Stimulated activated CD4-positive, alpha-beta T cell treated with anti-CD3 and anti-CD28 coated beads, Interleukin-1b, Interleukin-23, amount 100 ng/mL, for 4 hours (primary cell): ENCODE results near the gene CLEC18A.
"Not testable (repeated sequence)": the region's sequence is repeated elsewhere in the genome, so short reads cannot be mapped to it uniquely, and the experiment has no call there.

ENCODE experiments used
- DNase-seq, 2 donors: peaks; one replicate each; pipeline ENCODE4 v3.0.0-alpha.2; 2020; ENCODE audit warnings: low read depth in 2 of 2

The CLEC18A gene

DNA sequence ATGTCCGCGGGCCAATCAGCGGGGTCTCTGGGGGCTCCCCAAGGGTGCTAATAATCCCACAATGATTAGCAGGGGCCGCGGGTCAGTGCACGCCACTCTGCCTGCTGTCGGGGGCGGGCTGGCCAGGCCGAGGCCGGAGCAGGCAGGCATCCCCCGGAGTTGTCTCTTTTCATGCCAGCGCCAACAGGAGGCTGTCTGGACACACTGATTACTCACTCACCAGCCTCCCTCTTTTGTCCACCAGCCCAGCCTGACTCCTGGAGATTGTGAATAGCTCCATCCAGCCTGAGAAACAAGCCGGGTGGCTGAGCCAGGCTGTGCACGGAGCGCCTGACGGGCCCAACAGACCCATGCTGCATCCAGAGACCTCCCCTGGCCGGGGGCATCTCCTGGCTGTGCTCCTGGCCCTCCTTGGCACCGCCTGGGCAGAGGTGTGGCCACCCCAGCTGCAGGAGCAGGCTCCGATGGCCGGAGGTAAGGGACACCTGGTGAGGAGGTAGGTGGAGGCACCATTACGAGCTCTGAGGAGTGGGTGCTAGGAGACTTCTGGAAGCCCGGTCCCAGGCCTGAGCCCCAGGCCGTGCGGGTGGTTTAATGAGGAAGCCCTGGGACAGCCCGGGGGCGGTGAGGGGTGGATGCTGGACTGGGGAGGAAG is at the start of gene CLEC18A:
Gene CLEC18A, plus strand, starts transcription at position 318 of the 655 bp plus-strand sequence. Its CDS starts 33 bp downstream, at position 351.
- DNase-seq = not testable (repeated sequence)

DNA sequence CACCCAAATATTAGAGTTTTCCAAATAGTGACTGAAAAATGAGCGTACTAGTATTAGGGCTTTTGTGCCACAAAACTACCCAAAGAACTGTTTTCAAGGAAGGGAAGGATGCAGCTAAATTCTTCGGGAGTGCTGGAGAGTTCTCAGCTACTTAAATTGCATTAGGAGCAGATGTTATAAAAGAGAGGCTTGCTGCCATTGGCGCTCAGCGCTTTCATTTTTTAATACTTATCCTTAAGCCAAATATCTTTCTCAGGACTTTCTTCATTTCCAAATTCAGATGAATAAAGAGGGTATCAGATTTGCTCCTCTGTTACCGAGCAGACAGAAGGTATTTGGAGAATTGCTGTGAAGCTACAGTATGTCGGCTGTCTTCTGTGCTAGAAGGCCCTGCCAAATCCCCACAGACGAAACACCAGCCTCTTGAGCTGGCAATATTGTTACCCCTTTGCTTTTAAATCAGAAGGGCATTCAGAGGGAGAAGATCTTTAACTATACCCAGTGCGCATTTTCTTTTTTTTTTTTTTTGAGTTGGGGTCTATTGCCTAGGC is 47.2 kb upstream of the CLEC18A start:
- no peak for DNase-seq

DNA sequence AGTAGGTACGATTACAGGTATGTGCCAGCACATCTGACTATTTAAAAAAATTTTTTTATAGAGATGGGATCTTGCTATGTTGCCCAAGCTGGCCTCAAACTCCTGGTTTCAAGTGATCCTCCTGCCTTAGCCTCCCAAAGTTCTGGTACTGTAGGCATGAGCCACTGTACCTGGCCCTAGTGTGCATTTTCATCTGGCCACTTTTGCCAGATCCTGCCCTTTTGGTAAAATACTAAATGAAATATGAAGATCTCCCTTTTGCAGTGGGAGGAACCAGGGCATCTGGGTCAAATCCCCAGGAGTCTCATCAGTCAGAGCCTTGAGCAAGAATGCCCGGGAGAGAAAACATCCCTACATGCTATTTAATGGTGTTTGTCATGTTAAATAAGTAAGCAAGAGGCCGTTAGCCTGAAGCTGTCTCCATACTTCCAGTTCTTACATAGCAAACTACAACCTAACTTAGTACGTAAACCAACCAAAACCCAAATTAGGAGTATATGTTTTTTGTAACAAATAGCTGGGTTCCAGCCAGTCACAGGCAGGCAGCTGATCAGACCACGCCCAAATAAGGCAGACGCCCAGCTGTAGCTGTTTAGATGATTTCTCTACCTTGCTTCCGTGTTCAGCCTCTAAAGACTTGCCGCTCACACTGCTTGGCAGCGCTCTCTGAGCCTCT is 46.5 kb upstream of the CLEC18A start:
- no peak for DNase-seq

DNA sequence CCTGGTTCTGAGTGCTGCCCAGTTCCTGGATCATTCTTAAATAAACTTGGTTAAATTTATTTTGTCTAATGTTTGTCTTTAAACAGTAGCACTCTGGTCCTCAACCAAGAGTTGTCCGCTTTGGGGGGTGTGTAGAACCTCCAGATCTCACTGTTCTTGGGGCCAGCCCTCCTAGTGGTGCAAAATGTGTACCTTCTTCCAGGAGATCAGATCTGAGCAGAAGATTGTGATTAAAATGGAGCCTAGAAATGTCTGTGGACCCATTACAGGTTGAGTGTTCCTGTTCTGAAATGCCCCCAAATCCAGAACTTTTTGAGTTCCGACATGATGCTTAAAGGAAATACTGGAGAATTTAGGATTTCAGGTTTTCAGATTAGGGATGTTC is 46.0 kb upstream of the CLEC18A start:
- DNase-seq = no peak

DNA sequence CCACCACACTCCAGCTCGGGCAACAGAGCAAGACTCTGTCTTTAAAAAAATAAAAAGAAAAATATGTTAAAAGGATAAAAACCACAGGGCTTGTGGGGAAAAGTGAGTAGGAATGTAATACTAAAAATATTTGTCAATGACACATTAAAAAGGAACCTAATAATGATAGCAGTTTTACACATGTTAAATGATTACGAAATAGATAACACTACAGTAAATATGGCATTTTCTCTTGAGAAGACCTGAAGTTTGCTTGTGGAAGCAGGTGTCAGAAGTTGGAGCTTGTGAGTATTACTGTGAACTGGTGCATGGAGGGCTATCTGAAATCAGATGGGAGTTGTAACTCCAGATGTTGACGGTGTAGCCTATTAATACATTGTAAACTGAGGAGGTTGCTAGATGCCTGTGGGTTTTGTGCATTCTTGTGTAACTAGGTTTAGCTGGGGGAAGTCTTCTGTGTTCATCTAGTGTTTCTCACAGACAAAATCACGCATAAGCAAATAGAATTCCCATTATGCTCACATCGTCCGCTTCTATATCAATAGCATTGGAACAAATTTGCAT is 44.2 kb upstream of the CLEC18A start:
- DNase-seq = no peak

DNA sequence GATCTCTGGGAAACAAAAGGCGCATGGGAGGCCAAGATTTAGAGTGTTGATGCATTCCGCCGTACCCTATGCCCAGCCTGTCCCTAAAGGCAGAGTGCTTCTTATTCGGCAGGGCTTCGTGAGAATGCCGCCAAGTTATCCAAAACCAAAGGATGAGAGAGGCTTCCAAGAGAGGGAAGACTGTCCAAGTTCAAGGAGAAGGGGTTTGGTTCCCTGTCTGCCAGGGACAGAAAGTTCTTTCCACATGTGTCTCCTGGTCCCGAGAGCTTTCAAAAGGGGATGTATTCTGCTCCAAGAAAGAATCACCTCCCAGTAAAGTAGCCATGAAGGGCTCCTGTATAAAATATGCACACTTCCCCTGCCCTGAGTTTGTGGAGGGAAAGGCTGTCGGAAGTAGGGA is 42.1 kb upstream of the CLEC18A start:
- DNase-seq = no peak

DNA sequence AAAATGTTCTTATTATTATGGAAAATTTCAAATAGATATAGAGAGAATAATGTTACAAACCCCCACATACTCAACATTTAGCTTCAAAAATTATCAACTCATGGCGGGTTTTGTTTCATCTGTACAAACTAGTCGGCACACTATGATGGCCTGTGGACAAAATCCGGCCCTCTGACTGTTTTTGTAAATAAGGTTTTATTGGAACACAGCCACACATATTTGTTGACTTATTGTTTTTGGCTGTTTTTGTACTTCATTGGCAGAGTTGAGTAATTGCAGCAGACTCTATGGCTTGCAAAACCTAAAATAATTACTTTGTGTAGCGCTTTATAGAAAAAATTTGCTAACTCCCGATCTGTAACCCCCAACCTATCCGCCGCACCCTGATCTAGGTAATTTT is 41.4 kb upstream of the CLEC18A start:
- no peak for DNase-seq

DNA sequence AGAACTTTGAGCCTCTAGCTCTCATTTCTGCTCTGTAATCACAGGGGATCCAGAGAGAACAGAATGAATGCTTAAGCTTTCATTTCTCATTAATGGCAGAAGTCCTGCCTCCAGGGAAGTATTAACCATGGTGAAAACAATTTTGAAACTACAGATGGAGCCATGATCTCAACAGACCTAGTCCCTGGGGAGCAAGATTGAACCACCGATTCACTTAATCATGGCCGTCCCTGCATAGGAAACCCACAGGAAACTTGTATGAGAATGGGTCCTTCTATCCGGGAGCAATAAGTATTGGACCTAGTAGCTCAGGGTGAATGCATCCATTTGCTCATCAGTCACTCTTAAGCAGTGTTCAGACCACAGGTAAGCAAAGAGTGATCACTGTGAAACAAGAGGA is 40.2 kb upstream of the CLEC18A start:
- no peak for DNase-seq

DNA sequence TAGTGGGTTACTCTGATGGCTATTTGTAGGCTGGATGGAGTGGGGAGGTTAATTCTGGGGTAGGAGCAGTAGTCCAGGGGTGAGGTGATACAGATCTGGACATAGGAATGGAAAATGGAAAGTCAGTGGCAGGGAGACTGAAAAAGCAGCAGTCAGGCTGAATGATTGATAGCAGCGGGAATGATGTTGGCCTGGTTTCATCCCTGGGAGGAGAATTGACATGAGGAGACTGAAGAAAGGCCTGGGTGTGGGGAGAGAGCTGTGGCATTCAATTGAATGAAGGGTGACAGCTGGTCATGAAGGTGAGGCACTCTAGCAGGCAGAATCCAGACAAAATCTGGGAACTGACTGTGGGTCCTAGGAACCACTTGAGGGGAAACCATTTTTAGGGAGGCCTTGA is 34.7 kb upstream of the CLEC18A start:
- DNase-seq = no peak

DNA sequence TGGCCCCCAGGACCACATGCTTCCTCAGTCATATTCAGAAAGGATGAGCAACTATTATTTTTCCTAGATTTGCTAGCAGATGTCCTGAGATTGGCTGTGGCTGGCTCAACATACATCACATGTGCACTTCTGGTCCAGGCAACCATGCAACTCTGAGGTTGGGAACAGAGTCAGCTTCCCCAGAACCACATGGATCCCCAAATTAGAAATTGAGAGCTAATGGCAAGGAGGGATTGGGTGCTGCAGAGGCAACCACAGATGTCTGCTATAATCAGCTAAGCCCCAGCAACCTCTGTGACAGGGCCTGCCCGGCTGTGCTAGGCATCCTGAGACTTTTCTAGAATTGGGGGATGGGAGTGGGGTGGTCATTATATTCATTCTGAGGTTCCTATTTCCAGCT is 33.8 kb upstream of the CLEC18A start:
- DNase-seq = no peak

DNA sequence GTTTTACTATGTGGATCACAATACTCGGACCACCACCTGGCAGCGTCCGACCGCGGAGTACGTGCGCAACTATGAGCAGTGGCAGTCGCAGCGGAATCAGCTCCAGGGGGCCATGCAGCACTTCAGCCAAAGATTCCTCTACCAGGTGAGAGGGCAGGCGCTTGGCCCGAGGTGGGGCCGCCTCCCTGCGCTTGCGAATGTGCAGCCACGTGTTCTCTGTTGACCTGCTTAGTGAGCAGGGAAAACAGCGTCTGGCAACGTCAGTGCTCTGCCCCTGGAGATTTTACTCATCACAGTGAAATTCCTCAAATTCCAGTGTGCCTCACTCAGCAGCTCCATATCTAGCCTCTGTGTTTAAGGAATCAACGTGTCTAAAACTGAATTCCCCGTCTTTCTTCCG is 33.4 kb upstream of the CLEC18A start:
- DNase-seq = no peak

DNA sequence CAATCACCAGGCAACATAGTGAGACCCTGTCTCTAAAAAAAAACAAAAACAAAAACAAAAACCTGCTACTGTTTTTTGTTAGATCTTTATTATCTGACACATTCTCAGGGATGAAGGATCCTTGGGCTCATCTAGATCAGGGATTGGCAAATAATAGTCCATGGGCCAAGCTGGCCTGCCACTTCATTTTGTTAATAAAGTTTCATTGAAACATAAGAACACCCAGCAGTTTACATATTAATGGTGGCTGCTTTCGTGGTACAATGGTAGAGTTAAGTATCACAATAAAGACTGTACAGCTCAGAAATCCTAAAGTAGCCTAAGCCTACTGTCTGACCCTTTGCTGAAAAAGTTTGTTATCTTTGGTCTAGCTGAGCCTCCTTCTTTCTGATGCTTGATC is 32.9 kb upstream of the CLEC18A start:
- DNase-seq = no peak

DNA sequence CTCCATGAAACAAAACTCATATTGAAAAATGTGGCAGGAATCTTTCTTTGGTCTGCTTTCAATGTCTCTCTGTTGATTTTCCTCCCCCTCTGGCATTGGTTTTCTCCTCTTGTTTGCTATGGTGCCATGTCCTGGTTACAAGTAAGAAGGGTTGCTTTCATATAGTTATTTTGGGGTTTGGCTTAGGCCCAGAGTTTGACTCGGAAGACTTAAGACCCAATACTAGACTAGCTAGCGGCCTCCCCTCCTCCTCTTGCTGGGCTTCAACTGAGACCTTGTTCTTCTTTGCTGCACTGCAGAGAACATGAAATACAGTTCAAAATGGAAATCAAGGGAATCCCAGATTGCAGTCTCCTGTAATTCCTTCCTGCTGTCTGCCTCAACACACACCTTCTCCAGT is 30.0 kb upstream of the CLEC18A start:
- DNase-seq = no peak

DNA sequence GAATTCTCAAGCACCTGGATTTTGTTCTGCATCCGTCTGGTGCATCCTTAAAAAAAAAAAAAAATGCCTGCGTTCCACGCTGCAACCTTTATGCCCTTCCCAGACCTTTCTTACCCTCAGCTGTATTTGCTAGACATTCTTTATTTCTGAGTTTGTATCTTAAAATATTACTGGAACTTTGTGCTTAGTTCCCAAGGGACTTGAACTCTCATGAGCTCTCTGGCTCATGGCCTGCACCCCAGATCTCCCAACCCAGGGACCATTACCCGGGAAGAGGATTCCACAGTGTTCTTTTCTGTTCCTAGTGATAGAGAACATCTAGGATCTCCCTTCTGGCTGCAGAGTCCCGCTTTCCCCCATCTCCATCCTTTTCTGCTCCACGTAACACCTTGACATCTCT is 28.9 kb upstream of the CLEC18A start:
- DNase-seq = no peak

DNA sequence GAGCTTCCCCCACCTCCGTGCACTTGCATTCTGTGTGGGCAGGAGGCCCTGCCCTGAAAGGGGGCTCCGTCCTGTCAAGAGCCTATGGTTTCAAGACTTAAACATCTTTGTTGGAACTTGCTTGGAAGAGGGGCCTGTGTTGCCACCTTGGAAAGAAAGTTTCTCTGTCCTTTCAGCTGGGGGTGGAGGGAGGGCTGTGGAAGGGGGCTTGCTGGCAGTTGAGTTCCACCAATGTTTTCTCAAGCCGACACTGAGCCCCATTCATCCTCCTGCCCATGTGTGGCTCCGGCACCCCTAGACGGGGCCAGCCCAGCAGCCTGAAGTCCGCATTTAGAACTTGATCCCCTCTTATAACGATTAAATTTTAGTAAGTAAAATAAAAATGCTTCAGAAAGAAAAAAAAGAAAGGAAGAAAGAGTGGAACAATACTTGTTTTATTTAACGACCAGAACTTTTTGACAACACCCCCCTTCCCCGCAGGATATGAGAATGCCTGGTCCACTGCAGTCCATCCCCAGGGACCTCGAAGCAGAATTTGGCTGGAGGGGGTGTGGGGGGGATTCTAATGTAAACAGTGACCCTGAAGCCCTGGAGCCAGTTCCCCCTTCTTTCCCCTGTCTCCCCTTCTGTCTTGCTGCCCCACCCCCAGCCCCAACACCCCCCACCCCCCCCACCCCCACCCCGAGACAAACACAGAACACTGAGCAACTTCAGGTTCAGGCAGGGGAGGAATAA is 26.9 kb upstream of the CLEC18A start:
- no peak for DNase-seq

DNA sequence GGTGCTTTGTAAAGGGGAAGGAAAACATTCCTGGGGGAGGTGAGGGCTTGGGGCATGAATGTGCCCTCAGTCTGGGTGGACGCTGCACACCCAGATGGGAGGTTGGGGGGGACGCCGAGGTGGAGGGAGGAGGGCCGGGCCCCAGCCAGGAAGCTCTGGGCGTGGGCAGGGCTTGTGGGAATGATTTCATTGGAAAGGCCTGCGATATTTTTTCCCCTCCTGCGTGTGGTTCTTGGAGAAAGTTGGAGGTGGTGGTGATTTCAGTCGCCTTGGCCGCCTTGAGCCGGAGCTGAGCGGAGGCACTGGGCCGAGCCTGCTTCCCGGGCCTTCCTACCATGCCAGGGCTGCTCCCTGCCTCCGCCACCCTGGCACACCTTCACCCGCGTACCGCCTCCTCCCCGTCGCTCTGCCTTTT is 26.4 kb upstream of the CLEC18A start:
- DNase-seq = no peak

DNA sequence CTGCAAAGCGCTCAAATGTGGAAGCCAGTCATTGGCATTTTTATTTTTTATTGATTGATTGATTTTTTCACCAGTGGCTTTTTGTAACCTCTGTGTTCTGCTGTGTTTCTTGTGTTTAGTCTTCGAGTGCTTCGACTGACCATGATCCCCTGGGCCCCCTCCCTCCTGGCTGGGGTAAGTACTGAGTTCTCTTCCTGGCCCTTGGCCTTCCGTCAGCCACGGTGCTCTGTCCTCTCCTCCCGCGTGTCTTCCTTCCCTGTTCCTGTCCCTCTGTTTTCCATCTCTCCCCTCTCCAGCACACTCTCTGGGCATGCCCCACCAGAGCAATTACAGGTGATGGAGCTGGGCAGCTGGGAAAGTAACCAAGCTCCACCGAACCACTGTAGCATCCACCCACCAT is 25.8 kb upstream of the CLEC18A start:
- DNase-seq = no peak

DNA sequence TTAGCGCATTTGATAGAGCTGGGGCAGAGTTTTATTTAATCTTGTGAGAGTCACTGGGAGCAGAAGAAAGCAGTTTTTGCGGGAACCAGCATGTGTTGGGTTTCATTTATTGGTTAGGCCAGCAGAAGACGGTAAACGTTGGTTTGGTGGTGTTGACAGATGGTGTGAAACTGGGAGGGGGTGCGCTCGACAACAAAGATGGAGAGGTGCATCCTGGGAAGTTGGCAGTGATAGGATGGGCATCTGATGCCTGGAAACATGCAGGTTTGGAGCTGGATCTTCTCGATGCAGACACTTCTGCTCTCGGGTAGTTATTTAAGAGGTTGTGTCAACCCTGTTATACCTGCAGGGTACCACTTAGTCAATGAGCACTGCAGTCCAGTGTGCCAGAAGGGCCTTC is 24.9 kb upstream of the CLEC18A start:
- no peak for DNase-seq

DNA sequence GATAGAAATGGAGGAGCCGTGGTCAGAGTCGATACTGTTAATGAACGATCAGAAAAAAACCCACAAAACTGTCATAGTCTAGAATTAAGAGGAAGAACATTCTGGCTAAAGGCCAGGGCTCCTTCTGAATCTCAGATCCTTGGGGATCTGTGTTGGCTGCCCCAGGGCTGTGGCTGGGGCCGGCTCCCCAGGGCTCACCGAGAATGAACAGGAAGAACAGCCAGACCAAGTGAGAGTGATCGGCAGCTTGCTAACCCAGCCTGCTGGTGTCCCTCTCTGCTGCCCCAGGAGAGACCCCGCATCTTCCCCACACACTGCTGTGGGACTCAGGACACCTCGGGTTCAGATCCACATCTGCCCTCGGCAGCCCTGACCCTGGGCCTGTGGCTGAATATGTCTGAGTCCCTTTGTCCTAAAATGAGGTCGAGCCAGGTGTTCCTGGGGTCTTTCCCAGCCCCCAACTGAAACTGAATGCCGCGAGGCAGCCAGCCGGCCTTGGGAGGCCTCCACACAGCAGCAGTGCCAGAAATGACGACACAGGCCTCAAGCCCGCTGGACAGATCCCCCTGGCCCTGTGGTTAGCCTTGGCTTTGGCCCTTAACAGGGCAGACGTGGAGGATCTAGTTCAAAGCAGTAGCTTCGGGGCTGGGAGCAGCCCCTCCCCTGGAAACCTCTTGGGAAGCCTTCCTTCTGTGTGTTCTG is 23.9 kb upstream of the CLEC18A start:
- DNase-seq = no peak

DNA sequence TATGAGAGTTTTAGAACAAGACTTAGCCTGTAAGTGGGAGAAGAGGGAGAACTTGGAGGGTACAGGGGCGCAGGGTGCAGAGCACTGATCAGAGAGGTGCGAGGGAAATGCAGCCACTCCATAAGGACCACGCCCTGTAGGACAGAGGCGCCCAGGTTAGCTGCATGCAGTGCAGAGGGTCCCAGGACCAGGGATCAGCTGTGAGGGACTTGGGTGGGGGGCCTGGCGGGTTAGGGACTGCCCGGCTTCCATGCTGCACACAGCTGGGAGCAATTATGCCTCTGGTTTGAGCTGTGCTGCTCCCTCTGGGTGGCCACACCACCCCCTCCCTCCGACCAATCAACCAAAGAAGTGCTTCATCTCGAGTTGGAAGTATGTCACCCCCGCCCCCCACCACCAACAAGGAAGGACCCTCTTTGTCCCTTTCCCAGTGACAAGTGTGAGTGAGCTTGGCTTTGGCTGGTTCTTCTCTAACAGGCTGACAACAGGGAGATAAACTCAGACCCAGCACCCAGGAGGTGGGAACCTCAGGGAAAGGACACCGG is 22.2 kb upstream of the CLEC18A start:
- DNase-seq = no peak

DNA sequence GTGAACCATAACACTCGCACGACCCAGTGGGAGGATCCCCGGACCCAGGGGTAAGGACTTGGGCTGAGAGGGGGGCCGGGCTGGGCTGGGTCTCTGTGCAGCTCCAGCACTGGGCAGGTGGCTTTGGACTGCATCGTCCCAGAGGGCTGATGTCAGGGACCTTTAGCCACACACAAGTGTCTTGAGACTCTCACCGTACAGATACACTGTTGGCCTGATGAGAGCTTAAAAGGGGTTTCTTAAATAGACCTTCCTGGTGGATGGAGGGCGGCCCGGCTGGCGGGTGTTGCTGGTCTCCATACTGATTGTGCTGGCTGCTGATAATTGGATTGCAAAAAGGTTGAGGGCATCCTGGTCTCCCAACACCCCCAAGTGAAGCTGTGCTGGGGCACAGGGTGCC is 21.7 kb upstream of the CLEC18A start:
- DNase-seq = no peak
